CD4-positive, alpha-beta T cell (primary cell): ENCODE measurements around the gene NEURL1. TPM values are rescaled to one million over a fixed set of nuclear protein-coding genes. Genes with fewer than 3 reads are reported as not detected.
"Not testable (repeated sequence)": the region's sequence is repeated elsewhere in the genome, so short reads cannot be mapped to it uniquely, and the experiment has no call there.

Experiments used
- ATAC-seq: fragments of 200-7000 bp; cut with Tn5 transposase; one replicate; pipeline ENCODE4 v1.10.0; 2022; ENCODE audit warnings: mild to moderate bottlenecking; ENCODE audit not compliant: poor library complexity
- CTCF ChIA-PET: fragments of 350-600 bp; sonication (Branson Sonifier 250); formaldehyde crosslinking; loops from one replicate; lab custom pipeline; 2021; ENCODE audit warnings: antibody characterized with exemption, inconsistent platforms; lab: Charles Lee
- POLR2A ChIA-PET: fragments of 350-600 bp; sonication (Branson Sonifier 250); formaldehyde crosslinking; loops from one replicate; lab custom pipeline; 2021; ENCODE audit warnings: antibody characterized with exemption, inconsistent platforms; lab: Charles Lee
- DNase-seq, 14 experiments: peaks; one replicate each; pipeline ENCODE4 v3.0.0-alpha.2; 2013 to 2020; ENCODE audit warnings: mixed read lengths in 2 of 14
- H3K27ac ChIP-seq, 2 donors: one replicate each; pipeline versions ENCODE4 v1.5.1 to v1.7.0; 2013; ENCODE audit warnings: low read length in 2 of 2, low read depth in 1 of 2, mild to moderate bottlenecking in 1 of 2
- H3K27me3 ChIP-seq, 2 experiments: 1 replicate in 1 of 2; 2 replicates in 1 of 2; pipeline versions ENCODE4 v1.6.1 to v1.7.0; 2013; ENCODE audit warnings: low read length in 2 of 2, control low read depth in 1 of 2, mild to moderate bottlenecking in 1 of 2, moderate library complexity in 1 of 2; ENCODE audit not compliant: insufficient read depth in 2 of 2, control insufficient read depth in 1 of 2
- H3K36me3 ChIP-seq: one replicate; pipeline ENCODE4 v1.6.1; 2013; ENCODE audit warnings: low read length, control low read depth; ENCODE audit not compliant: insufficient read depth
- H3K4me1 ChIP-seq: one replicate; pipeline ENCODE4 v1.6.1; 2013; ENCODE audit warnings: low read length, control low read depth; ENCODE audit not compliant: insufficient read depth
- H3K4me3 ChIP-seq: one replicate; pipeline ENCODE4 v1.5.1; 2013; ENCODE audit warnings: mild to moderate bottlenecking, low read length, moderate library complexity
- H3K9me3 ChIP-seq, 2 experiments: 1 replicate in 1 of 2; 2 replicates in 1 of 2; pipeline versions ENCODE4 v1.6.1 to v1.7.0; 2013; ENCODE audit warnings: low read length in 2 of 2, mild to moderate bottlenecking in 2 of 2, control low read depth in 1 of 2, moderate library complexity in 1 of 2; ENCODE audit not compliant: control insufficient read depth in 1 of 2, insufficient read depth in 1 of 2
- H3K27ac Mint-ChIP-seq: one replicate; pipeline ENCODE4 v1.8.0; 2020; ENCODE audit warnings: mixed read lengths
- H3K27me3 Mint-ChIP-seq: one replicate; pipeline ENCODE4 v1.8.0; 2021; ENCODE audit warnings: mixed read lengths
- H3K36me3 Mint-ChIP-seq: one replicate; pipeline ENCODE4 v1.8.0; 2021; ENCODE audit warnings: low read depth, mixed read lengths
- H3K4me1 Mint-ChIP-seq: one replicate; pipeline ENCODE4 v1.8.0; 2021; ENCODE audit warnings: low read depth, mixed read lengths
- H3K4me3 Mint-ChIP-seq: one replicate; pipeline ENCODE4 v1.8.0; 2020; ENCODE audit warnings: mild to moderate bottlenecking, mixed read lengths
- H3K9me3 Mint-ChIP-seq: one replicate; pipeline ENCODE4 v1.8.0; 2020; ENCODE audit warnings: mixed read lengths
- intact Hi-C, 2 experiments: fragments of 100-400 bp; cut with DNase I in 1 of 2; cut with micrococcal nuclease in 1 of 2; formaldehyde crosslinking; loops; one replicate each; pipeline versions ENCODE4 v1.15.1 to v1.9.0; 2023 to 2025; cut with DNase I, micrococcal nuclease
- total RNA-seq, 174 experiments: library from RNA in 2 of 174; stranded (reverse) in 2 of 174; gene quantifications; one replicate each; pipeline ENCODE4 v1.2.3 and lab custom pipeline; 2021 to 2026
- TF ChIP-seq, protein P1 (sequence below): fragments of 200-600 bp; IDR thresholded peaks from one replicate; pipeline ENCODE4 v1.8.0; 2022; ENCODE audit warnings: antibody characterized with exemption, mild to moderate bottlenecking

NEURL1 gene
- total RNA-seq, 2 experiments from 2014 or later, result 0.85 to 1.1 TPM

DNA sequence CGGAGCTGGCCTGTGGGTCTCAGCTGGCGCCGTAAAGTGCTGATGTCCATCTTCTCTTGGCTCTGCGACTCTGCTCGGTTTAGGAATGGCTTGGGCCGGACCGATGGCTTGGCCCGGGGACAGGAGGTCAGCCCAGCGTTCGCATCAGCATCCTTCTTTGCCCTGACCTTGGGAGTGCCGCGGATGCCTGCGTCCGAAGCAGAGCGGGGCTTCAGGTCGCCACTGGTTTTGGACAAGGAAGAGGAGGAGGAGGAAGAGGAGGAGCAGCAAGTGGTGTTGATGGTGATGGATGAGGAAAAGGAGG lies 109.3 kb downstream of the NEURL1 start:
- Mint-ChIP-seq H3K27me3 (no peaks in the 10 kb centered on the region), H3K4me1 (no peaks in the 10 kb centered on the region), H3K27ac (no peak overlapping the region), H3K4me3 (no peak overlapping the region), H3K36me3 (peaks cover 4% of the 10 kb centered on the region), H3K9me3 (no peaks in the 10 kb centered on the region)
- TF ChIP-seq, protein P1, sequence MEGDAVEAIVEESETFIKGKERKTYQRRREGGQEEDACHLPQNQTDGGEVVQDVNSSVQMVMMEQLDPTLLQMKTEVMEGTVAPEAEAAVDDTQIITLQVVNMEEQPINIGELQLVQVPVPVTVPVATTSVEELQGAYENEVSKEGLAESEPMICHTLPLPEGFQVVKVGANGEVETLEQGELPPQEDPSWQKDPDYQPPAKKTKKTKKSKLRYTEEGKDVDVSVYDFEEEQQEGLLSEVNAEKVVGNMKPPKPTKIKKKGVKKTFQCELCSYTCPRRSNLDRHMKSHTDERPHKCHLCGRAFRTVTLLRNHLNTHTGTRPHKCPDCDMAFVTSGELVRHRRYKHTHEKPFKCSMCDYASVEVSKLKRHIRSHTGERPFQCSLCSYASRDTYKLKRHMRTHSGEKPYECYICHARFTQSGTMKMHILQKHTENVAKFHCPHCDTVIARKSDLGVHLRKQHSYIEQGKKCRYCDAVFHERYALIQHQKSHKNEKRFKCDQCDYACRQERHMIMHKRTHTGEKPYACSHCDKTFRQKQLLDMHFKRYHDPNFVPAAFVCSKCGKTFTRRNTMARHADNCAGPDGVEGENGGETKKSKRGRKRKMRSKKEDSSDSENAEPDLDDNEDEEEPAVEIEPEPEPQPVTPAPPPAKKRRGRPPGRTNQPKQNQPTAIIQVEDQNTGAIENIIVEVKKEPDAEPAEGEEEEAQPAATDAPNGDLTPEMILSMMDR, result no peak
- Histone ChIP-seq H3K4me1 (no peaks in the 10 kb centered on the region), H3K4me3 (no peak overlapping the region), H3K27me3 (no peaks in the 10 kb centered on the region), H3K9me3 (no peaks in the 10 kb centered on the region), H3K36me3 (no peaks in the 10 kb centered on the region), H3K27ac (no peak overlapping the region)
- ATAC-seq (no peak), DNase-seq (no peak)
- intact Hi-C loops, result no loop called here
- POLR2A ChIA-PET, result no interaction called here
- CTCF ChIA-PET, result no interaction called here

DNA sequence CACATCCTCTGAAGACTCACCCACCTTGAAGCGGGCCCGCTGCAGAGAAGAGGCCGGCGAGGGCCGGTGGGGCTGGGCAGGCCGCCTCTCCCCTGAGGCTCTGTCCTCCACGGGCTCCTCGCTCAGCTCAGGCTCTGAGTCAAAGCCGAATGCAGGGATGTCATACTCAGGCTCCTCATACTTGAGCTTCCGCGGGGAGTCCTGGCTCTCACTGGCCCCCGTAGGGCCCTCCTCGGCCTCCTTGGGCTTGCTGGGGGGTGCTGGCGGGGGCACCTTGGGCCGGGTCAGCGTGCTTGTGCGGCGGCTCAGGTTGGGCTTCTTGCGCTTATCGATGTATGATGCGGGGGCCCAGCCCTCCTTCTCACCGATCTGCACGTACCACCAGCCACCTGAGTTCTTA lies 109.9 kb downstream of the NEURL1 start:
- no peaks in the 10 kb centered on the region for H3K4me1 ChIP-seq
- intact Hi-C loops, result no loop called here
- TF ChIP-seq, protein P1, result no peak
- Mint-ChIP-seq H3K9me3 (no peaks in the 10 kb centered on the region), H3K27me3 (no peaks in the 10 kb centered on the region), H3K4me3 (no peak overlapping the region), H3K4me1 (no peaks in the 10 kb centered on the region), H3K27ac (no peak overlapping the region), H3K36me3 (peaks cover 4% of the 10 kb centered on the region)
- H3K36me3 ChIP-seq, result no peaks in the 10 kb centered on the region
- H3K9me3 ChIP-seq, result no peaks in the 10 kb centered on the region
- DNase-seq (no peak), ATAC-seq (no peak)
- H3K27ac ChIP-seq, result no peak overlapping the region
- ChIA-PET POLR2A (no interaction called here), CTCF (interaction anchor here (0.9 kb wide), 1 partner anchor 83 kb away, joined by 3 read pairs; no protein-coding TSS in a partner anchor)
- no peaks in the 10 kb centered on the region for H3K27me3 ChIP-seq
- H3K4me3 ChIP-seq, result no peak overlapping the region

DNA sequence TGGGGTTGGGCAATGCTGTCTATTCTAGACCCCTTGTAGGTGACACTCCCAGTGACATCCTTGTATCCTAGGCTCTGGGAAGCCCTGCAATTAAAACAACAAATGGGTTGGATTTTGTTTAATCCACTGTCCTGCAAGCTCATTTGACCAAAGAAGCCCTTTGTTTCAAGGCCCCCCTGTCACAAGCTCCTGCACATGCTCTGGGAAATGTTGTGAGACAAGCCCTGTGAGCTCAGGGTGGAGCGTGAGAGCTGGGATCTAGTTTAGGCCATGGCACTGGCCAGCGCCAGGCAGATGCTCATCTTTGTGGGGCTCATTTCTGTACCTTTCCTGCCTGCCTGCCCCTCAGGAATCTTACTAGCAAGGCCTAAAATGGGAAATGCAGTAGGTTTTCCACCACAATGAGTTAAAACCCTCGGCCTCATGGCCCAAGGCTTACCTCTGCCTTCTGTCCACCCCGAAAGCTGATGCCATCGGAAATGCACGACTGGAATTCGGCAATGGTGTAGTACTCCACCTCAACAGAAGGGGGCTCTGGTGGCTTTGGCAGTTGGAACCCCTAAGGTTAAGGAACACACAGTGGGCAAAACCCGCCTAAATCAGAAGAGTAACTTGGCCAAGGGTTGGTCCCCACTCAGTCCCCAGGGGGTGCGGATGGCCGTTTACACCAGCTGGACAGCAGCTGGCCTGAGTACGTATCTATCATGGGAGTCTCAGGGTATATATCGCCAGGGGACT lies 112.0 kb downstream of the NEURL1 start:
- no peak overlapping the region for H3K27ac Mint-ChIP-seq
- no peaks in the 10 kb centered on the region for H3K27me3 Mint-ChIP-seq
- Histone ChIP-seq H3K27me3 (no peaks in the 10 kb centered on the region), H3K9me3 (no peaks in the 10 kb centered on the region), H3K36me3 (peaks cover 2% of the 10 kb centered on the region), H3K27ac (no peak overlapping the region), H3K4me1 (no peaks in the 10 kb centered on the region), H3K4me3 (no peak overlapping the region)
- peaks cover 4% of the 10 kb centered on the region for H3K36me3 Mint-ChIP-seq
- no peaks in the 10 kb centered on the region for H3K9me3 Mint-ChIP-seq
- no peak overlapping the region for H3K4me3 Mint-ChIP-seq
- TF ChIP-seq, protein P1, result peak; percentile 64
- ATAC-seq (peak; percentile 64), DNase-seq (peak; percentile 12 to 68 (median 40))
- intact Hi-C loops, result loop anchor here (1.0 kb wide), 1 partner anchor 81 kb away; no protein-coding TSS in a partner anchor
- POLR2A ChIA-PET, result no interaction called here
- no peaks in the 10 kb centered on the region for H3K4me1 Mint-ChIP-seq
- CTCF ChIA-PET, result interaction anchor here (0.6 to 2.1 kb wide), 7 partner anchors 10 to 91 kb away, joined by 3 to 30 read pairs (median 3); no protein-coding TSS in a partner anchor

DNA sequence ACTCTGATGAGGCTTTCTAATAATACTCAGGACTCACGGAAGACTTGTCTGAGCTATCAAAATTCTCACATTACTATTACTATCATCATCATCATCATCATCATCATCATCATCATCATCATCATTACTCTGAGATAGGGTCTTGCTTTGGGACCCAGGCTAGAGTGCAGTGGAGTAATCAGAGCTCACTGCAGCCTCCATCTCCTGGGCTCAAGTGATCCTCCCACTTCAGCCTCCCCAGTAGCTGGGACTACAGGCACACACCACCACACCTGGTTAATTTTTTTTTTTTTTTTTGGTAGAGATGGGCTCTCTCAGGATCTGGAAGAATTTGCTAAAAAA lies 112.6 kb downstream of the NEURL1 start:
- CTCF ChIA-PET, result interaction anchor here (0.6 to 2.1 kb wide), 6 partner anchors 67 to 99 kb away, joined by 3 to 30 read pairs (median 4); no protein-coding TSS in a partner anchor
- H3K9me3 Mint-ChIP-seq, H3K9me3 ChIP-seq, H3K4me3 ChIP-seq, DNase-seq, H3K27ac ChIP-seq, H3K4me1 ChIP-seq, H3K27ac Mint-ChIP-seq, H3K36me3 ChIP-seq, H3K4me1 Mint-ChIP-seq, H3K36me3 Mint-ChIP-seq, ATAC-seq, H3K27me3 Mint-ChIP-seq, H3K27me3 ChIP-seq, POLR2A ChIA-PET, H3K4me3 Mint-ChIP-seq, intact Hi-C loops: not testable (repeated sequence)

DNA sequence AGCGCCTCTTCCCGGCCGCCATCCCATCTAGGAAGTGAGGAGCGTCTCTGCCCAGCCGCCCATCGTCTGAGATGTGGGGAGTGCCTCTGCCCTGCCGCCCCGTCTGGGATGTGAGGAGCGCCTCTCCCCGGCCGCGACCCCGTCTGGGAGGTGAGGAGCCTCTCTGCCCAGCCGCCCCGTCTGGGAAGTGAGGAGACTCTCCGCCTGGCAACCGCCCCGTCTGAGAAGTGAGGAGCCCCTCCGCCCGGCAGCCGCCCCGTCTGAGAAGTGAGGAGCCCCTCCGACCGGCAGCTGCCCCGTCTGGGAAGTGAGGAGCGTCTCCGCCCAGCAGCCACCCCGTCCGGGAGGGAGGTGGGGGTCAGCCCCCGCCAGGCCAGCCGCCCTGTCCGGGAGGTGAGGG lies 113.5 kb downstream of the NEURL1 start:
- H3K36me3 Mint-ChIP-seq, H3K9me3 Mint-ChIP-seq, H3K4me1 Mint-ChIP-seq, DNase-seq, ATAC-seq, H3K27ac ChIP-seq, H3K4me3 ChIP-seq, H3K27ac Mint-ChIP-seq, CTCF ChIA-PET, H3K4me3 Mint-ChIP-seq, H3K9me3 ChIP-seq, H3K36me3 ChIP-seq, H3K4me1 ChIP-seq, POLR2A ChIA-PET, intact Hi-C loops, H3K27me3 Mint-ChIP-seq, H3K27me3 ChIP-seq: not testable (repeated sequence)
